ENCODE results near the gene TCF4.

Gene TCF4

GRCh38 chr18:55251254-55251971 lies 336.6 kb downstream of the TCF4 start:
- Mint-ChIP-seq H3K27ac (peak overlapping the region; percentile 81), H3K9me3 (no peaks in the 10 kb centered on the region), H3K4me3 (peak overlapping the region; percentile 40)

GRCh38 chr18:55250768-55251173 lies 337.2 kb downstream of the TCF4 start:
- Mint-ChIP-seq H3K9me3 (no peaks in the 10 kb centered on the region), H3K27me3 (no peaks in the 10 kb centered on the region), H3K36me3 (peaks cover 85% of the 10 kb centered on the region), H3K4me3 (peak overlapping the region; percentile 30), H3K4me1 (peaks cover 81% of the 10 kb centered on the region), H3K27ac (peak overlapping the region; percentile 81)
- peak; percentile 18 for ATAC-seq

More at GRCh38 chr18:55251254-55251971, 336.6 kb downstream of the TCF4 start:
- ATAC-seq, result no peak
- peaks cover 76% of the 10 kb centered on the region for H3K4me1 Mint-ChIP-seq
- H3K27me3 Mint-ChIP-seq, result no peaks in the 10 kb centered on the region
- peaks cover 86% of the 10 kb centered on the region for H3K36me3 Mint-ChIP-seq

- Mint-ChIP-seq H3K9me3 (no peaks in the 10 kb centered on the region), H3K36me3 (peaks cover 82% of the 10 kb centered on the region), H3K27me3 (no peaks in the 10 kb centered on the region), H3K4me1 (peaks cover 91% of the 10 kb centered on the region), H3K4me3 (peak overlapping the region; percentile 31), H3K27ac (peak overlapping the region; percentile 81)
- peak; percentile 80 for ATAC-seq
Observed at GRCh38 chr18:55249550-55249949, 338.4 kb downstream of the TCF4 start.

- ATAC-seq, result peak; percentile 61
- H3K4me3 Mint-ChIP-seq, result peak overlapping the region; percentile 9
Observed at GRCh38 chr18:55248495-55248894, 339.5 kb downstream of the TCF4 start.

GRCh38 chr18:55247032-55247431 lies 341.0 kb downstream of the TCF4 start:
- Mint-ChIP-seq H3K27ac (peak overlapping the region; percentile 81), H3K4me3 (no peak overlapping the region), H3K9me3 (no peaks in the 10 kb centered on the region), H3K36me3 (peaks cover 79% of the 10 kb centered on the region), H3K27me3 (no peaks in the 10 kb centered on the region), H3K4me1 (peaks cover 95% of the 10 kb centered on the region)
- no peak for ATAC-seq

More at GRCh38 chr18:55248495-55248894, 339.5 kb downstream of the TCF4 start:
- H3K36me3 Mint-ChIP-seq, result peaks cover 83% of the 10 kb centered on the region
- peak overlapping the region; percentile 81 for H3K27ac Mint-ChIP-seq
- peaks cover 94% of the 10 kb centered on the region for H3K4me1 Mint-ChIP-seq
- H3K9me3 Mint-ChIP-seq, result no peaks in the 10 kb centered on the region
- H3K27me3 Mint-ChIP-seq, result no peaks in the 10 kb centered on the region

GRCh38 chr18:55246278-55246677 lies 341.7 kb downstream of the TCF4 start:
- ATAC-seq, result peak; percentile 85
- H3K36me3 Mint-ChIP-seq, result peaks cover 79% of the 10 kb centered on the region
- no peaks in the 10 kb centered on the region for H3K9me3 Mint-ChIP-seq
- H3K4me1 Mint-ChIP-seq, result peaks cover 95% of the 10 kb centered on the region
- no peaks in the 10 kb centered on the region for H3K27me3 Mint-ChIP-seq
- no peak overlapping the region for H3K4me3 Mint-ChIP-seq
- peak overlapping the region; percentile 81 for H3K27ac Mint-ChIP-seq

GRCh38 chr18:55245211-55245614 lies 342.8 kb downstream of the TCF4 start:
- ATAC-seq, result no peak
- Mint-ChIP-seq H3K9me3 (no peaks in the 10 kb centered on the region), H3K27me3 (no peaks in the 10 kb centered on the region), H3K4me1 (peaks cover 95% of the 10 kb centered on the region), H3K27ac (peak overlapping the region; percentile 81), H3K36me3 (peaks cover 80% of the 10 kb centered on the region), H3K4me3 (peak overlapping the region; percentile 11)

- H3K4me3 Mint-ChIP-seq, result no peak overlapping the region
- peaks cover 85% of the 10 kb centered on the region for H3K36me3 Mint-ChIP-seq
- H3K9me3 Mint-ChIP-seq, result no peaks in the 10 kb centered on the region
- ATAC-seq, result no peak
- H3K4me1 Mint-ChIP-seq, result peaks cover 89% of the 10 kb centered on the region
- peak overlapping the region; percentile 81 for H3K27ac Mint-ChIP-seq
- H3K27me3 Mint-ChIP-seq, result no peaks in the 10 kb centered on the region
Observed at GRCh38 chr18:55244546-55244945, 343.4 kb downstream of the TCF4 start.

GRCh38 chr18:55243857-55244256 lies 344.1 kb downstream of the TCF4 start:
- Mint-ChIP-seq H3K9me3 (no peaks in the 10 kb centered on the region), H3K4me3 (peak overlapping the region; percentile 10), H3K27me3 (no peaks in the 10 kb centered on the region), H3K36me3 (peaks cover 85% of the 10 kb centered on the region), H3K4me1 (peaks cover 89% of the 10 kb centered on the region), H3K27ac (peak overlapping the region; percentile 81)
- ATAC-seq, result no peak

GRCh38 chr18:55243255-55243654 lies 344.7 kb downstream of the TCF4 start:
- peaks cover 85% of the 10 kb centered on the region for H3K36me3 Mint-ChIP-seq
- H3K27me3 Mint-ChIP-seq, result no peaks in the 10 kb centered on the region
- no peak overlapping the region for H3K4me3 Mint-ChIP-seq
- H3K4me1 Mint-ChIP-seq, result peaks cover 89% of the 10 kb centered on the region
- no peak for ATAC-seq
- H3K27ac Mint-ChIP-seq, result peak overlapping the region; percentile 81
- no peaks in the 10 kb centered on the region for H3K9me3 Mint-ChIP-seq

GRCh38 chr18:55240978-55241377 lies 347.0 kb downstream of the TCF4 start:
- Mint-ChIP-seq H3K36me3 (peaks cover 72% of the 10 kb centered on the region), H3K27me3 (no peaks in the 10 kb centered on the region), H3K27ac (peak overlapping the region; percentile 81), H3K4me3 (no peak overlapping the region), H3K4me1 (peaks cover 81% of the 10 kb centered on the region), H3K9me3 (no peaks in the 10 kb centered on the region)
- peak; percentile 80 for ATAC-seq

- no peaks in the 10 kb centered on the region for H3K9me3 Mint-ChIP-seq
- no peak for ATAC-seq
- H3K4me1 Mint-ChIP-seq, result peaks cover 83% of the 10 kb centered on the region
- peaks cover 75% of the 10 kb centered on the region for H3K36me3 Mint-ChIP-seq
- peak overlapping the region; percentile 81 for H3K27ac Mint-ChIP-seq
- H3K27me3 Mint-ChIP-seq, result no peaks in the 10 kb centered on the region
- H3K4me3 Mint-ChIP-seq, result no peak overlapping the region
Observed at GRCh38 chr18:55239740-55240139, 348.3 kb downstream of the TCF4 start.

GRCh38 chr18:55237660-55238059 lies 350.3 kb downstream of the TCF4 start:
- no peaks in the 10 kb centered on the region for H3K27me3 Mint-ChIP-seq

GRCh38 chr18:55236150-55236931 lies 351.7 kb downstream of the TCF4 start:
- Mint-ChIP-seq H3K27me3 (no peaks in the 10 kb centered on the region), H3K4me3 (no peak overlapping the region), H3K36me3 (peaks cover 76% of the 10 kb centered on the region), H3K27ac (peak overlapping the region; percentile 83), H3K4me1 (peaks cover 57% of the 10 kb centered on the region), H3K9me3 (no peaks in the 10 kb centered on the region)
- ATAC-seq, result peak; percentile 70

More at GRCh38 chr18:55237660-55238059, 350.3 kb downstream of the TCF4 start:
- Mint-ChIP-seq H3K4me1 (peaks cover 70% of the 10 kb centered on the region), H3K36me3 (peaks cover 76% of the 10 kb centered on the region), H3K27ac (no peak overlapping the region), H3K4me3 (no peak overlapping the region), H3K9me3 (no peaks in the 10 kb centered on the region)
- no peak for ATAC-seq

- H3K4me3 Mint-ChIP-seq, result no peak overlapping the region
- peaks cover 51% of the 10 kb centered on the region for H3K4me1 Mint-ChIP-seq
- H3K27ac Mint-ChIP-seq, result peak overlapping the region; percentile 83
- no peak for ATAC-seq
- peaks cover 76% of the 10 kb centered on the region for H3K36me3 Mint-ChIP-seq
- no peaks in the 10 kb centered on the region for H3K9me3 Mint-ChIP-seq
- no peaks in the 10 kb centered on the region for H3K27me3 Mint-ChIP-seq
Observed at GRCh38 chr18:55235094-55235461, 352.9 kb downstream of the TCF4 start.

Measured in stimulated activated memory B cell treated with anti-CD40 and anti-IgM and Interleukin-4, amounts not matched to agents 10 μg/mL and 1 μg/mL and 100 μg/mL, for 72 hours (primary cell).